HG03432 (cell line): ENCODE data around the gene FRMD1.

Experiments
- ATAC-seq: cut with Tn5 transposase; IDR thresholded peaks from one replicate; pipeline ENCODE4 v1.9.1; 2021; ENCODE audit warnings: mild to moderate bottlenecking, moderate library complexity; ENCODE audit not compliant: unreplicated experiment

FRMD1 gene

DNA sequence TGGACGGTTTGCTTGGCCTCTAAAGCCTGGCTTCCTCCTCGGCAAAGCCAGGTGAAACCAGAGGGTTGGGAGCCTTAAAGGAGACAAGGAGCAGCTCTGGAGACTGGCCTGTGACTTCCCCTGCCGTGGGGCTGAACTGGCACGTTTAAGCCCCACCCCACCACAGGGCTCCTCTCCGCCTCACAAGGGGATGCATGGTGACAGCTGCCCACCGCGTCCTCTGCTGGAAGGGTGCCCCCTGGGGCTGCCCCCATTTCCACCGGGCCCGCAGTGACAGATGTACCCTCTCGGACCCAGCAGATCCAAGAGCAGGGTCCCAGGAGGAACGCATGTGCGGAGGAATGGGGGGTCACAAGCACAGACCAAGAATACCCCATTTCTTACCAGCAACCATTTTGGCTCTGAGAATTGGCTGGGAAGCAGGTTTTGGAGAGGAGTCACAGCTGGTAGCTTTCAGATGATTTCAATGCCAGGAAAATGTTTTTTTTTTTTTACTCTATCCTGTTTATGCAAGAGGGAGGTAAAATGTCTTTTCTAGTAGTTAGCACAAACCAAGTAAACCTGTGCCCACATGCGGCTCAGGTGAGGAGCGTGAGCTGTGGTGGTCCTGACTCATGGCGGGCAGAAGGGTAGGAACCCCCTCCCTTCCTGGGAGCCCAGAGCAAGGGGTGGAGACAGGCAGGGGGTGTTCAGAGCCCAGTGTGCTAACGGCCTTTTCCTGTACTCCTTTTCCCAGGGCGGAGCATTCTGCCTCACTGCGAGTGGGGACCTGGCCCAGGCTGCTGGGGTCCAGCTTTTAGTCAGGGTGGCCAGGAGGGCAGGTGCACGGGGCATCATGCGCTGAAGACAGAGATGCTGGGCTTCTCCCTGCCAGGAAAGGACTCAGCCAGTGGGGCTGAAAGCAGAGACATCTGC lies 33.0 kb downstream of the FRMD1 start:
- no peak for ATAC-seq

DNA sequence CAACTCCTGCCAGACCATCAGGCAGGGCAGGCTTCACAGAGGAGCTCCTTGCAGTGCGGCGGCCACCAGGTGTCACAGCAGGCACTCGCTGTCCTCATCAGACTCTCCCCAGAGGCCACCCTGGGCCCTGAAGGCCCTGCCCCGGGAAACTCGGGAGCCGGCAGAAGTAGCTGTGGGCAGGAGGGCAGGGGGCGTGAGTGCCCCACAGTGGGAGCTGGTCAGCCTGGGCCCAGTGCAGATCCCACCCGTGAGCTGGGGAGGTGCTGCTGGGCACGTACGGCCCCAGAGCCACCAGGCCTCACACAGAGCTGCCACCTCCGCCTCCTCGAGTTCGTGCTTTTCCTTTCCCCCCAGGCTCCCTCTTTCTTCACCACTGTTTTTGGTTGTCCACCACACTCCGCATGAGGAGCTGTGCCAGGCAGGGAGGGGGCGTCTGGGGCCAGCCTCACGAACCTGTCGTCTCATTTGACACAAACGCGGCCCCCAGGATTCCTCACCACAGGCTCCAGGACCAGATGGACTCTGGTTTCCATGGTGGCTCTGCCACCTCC lies 33.8 kb downstream of the FRMD1 start:
- no peak for ATAC-seq

DNA sequence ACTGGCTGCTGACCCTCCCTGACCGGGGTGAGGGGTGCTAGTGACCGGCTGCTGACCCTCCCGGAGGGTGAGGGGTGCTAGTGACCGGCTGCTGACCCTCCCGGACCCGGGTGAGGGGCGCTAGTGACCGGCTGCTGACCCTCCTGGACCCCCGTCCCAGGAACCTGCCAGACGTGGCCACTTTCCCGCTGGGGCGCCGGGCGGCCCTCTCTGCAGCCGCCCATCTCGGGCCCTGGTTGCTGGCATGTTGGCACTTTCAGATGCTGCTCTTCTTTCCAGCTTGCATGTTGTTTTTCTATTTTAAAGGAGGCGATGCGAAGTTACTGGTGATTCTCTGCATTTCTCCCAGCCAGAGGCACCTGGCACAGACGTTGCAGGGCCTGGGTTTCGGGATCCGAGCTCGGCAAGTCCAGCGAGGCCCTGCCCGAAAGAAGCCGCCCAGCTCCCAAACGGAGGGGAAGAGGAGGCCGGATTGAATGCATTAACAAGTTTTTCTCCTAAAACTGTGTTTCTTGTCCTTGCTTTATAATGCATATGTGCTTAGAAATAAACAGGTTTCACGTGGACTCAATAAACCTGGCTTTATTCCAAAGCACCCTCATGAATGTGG lies 34.4 kb downstream of the FRMD1 start:
- no peak for ATAC-seq

GRCh38 chr6:168043848-168044415 lies 35.1 kb downstream of the FRMD1 start:
- no peak for ATAC-seq

DNA sequence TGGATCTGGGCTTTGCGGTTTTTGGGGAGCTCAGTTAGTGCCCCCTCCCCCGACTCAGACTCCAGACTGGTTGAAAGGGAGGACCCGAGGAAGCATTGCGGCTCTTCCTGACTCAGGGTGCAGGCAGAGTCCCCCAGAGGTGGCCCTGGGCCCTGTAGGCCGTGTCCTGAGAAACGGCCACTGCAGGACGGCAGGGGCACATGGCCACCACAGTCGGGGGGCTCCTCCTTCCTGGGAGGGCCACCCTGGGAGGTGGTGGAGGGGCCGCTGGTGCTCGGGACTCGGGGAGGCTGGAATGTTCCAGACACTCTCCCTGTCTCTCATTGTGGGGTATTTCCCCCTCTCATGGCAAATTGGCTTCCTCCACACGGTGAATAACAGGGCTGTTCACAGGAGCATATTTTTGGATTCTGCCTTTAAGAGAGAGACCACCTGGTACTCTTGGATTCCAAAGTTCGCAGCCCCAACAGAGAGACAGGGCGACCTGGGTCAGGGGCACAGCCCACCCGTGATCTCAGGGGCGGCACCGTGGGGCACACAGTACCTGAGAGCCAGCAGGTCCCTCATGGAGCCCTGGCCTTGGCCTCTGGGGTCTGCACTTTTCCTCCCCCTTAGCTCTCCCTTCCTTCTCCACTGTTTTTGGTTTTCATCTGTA lies 35.7 kb downstream of the FRMD1 start:
- ATAC-seq, result no peak

- ATAC-seq, result no peak
Observed at GRCh38 chr6:168042426-168043192, 36.4 kb downstream of the FRMD1 start.

GRCh38 chr6:168041928-168042327 lies 37.1 kb downstream of the FRMD1 start:
- ATAC-seq, result no peak

DNA sequence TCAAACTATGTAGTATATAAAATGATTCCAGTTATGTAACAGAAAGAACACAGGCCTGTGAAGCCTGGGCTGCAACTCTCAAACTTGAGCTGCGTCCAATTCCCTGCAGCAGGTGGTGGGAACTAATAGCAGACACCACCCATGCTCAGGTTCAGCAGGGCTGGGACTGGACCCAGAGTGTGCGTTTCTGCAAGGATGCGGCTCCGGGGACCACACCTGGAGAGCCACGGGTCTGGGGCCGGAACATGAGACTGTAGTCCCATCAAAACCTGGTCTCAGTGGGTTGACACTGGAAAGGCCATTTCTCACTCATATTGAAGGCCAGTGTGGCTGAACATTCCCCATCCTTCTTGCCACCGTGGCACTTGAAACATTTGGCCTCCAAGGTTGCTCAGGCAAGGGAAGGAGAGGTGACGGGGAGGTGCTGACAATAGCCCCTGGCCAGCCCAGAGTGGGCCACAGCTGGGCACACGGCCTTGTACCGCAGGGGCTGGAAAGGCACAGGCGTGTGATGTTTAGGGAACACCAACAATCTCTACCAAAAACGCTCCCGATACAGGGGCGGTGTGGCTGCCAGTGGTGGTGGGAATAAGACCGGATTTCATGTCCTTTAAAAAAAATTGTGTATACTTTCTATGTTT lies 38.0 kb downstream of the FRMD1 start:
- no peak for ATAC-seq

GRCh38 chr6:168039849-168040248 lies 39.2 kb downstream of the FRMD1 start:
- ATAC-seq, result no peak

DNA sequence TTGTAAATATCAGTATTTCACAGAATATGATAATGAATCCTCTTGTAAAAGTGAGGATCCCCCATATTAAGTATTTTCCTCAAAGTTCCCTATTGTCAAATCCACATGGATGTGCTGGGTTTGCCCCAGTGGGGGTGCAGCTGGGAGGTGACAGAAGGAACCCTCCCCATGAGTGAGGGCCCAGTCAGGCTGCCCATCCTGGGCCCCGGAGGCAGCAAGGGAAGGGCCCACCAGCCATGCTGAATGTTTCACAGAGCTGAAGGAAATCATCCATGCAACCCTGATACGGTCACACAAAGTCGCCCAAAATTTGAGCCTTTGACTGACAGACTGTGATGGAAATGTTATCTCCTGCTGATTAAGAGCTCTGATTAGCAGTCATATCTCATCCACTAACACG lies 39.7 kb downstream of the FRMD1 start:
- no peak for ATAC-seq

DNA sequence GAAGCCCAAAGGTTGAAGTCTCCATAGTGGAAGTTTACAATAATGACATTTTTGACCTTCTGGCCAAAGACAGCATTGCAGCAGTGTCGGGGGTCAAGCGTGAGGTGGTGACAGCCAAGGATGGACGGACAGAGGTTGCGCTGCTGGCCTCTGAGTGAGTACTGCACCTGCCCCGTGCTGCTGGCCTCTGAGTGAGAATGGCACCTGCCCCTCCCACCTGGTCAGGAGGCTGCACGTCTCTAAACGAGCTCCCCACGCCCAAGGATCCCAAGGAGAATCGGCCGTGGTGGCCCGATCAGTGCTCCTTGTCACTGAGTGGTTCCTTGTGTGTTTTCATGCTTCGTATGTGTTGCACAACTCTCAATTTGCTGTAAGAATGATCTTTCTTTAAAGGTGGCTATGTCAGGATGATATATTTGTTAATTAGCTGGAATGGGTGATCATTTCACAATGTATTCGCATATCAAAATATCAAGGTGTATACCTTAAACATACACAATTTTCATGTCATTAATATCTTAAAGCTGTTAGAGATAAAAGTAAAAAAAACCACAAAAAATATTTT lies 40.4 kb downstream of the FRMD1 start:
- ATAC-seq, result no peak

GRCh38 chr6:168037856-168038255 lies 41.2 kb downstream of the FRMD1 start:
- ATAC-seq, result no peak

- no peak for ATAC-seq
Observed at GRCh38 chr6:168037242-168037641, 41.8 kb downstream of the FRMD1 start.

GRCh38 chr6:168035661-168036545 lies 43.1 kb downstream of the FRMD1 start:
- no peak for ATAC-seq

GRCh38 chr6:168035098-168035660 lies 43.8 kb downstream of the FRMD1 start:
- ATAC-seq, result no peak

DNA sequence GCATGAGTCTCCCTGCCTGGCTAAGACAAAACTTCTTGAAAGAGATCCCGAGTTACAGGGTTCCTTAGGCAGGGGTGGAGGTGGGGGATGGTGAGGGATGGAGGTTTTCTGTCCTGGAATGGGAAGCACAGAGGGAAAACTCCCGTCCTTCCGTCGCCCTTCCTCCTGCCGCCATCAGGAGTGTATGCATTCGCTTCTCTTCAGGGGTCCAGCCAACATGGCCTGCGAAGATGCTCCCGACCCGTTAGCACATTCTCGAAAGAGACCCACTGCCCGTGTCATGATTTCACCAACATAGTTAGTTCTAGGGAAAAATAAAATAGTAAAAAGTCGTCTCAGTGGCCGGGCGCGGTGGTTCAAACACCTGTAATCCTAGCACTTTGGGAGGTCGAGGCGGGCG lies 44.5 kb downstream of the FRMD1 start:
- no peak for ATAC-seq

DNA sequence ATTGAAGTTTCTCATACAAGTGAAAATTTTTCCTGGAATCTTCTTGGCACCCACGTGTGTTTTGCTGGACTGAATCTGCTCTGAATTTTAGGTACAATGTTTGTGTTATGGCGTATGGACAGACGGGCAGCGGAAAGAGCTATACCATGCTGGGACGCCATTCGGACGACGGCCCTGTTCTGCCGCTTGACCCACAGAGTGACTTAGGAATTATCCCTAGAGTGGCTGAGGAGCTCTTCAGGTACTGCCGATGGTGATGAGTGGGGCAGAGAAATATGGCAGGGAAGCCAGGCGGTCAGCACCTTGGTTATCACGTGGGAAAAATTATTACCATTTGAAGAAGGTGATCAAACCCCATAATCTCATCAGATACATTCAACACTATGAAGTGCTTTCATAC lies 45.2 kb downstream of the FRMD1 start:
- ATAC-seq, result no peak

- no peak for ATAC-seq
Observed at GRCh38 chr6:168032005-168032760, 46.8 kb downstream of the FRMD1 start.
